A673 (cell line): ENCODE data around the gene ST7. TPM values are rescaled to one million over a fixed set of nuclear protein-coding genes. Genes with fewer than 3 reads are reported as not detected.

Experiments
- BruUV-seq: library from RNA; stranded (reverse); fragments of 400-500 nt; replicated peaks from 2 replicates; lab custom pipeline; 2021; lab: Mats Ljungman, UMichigan
- CTCF ChIA-PET: fragments of 300-600 bp; sonication (Branson Sonifier 250); formaldehyde crosslinking; loops from one replicate; lab custom pipeline; 2022; ENCODE audit warnings: antibody characterized with exemption; lab: Charles Lee
- POLR2A ChIA-PET: fragments of 300-600 bp; sonication (Branson Sonifier 250); formaldehyde crosslinking; loops from one replicate; lab custom pipeline; 2022; ENCODE audit warnings: antibody characterized with exemption; ENCODE audit not compliant: low non-redundant PET; lab: Charles Lee
- DNase-seq: peaks from one replicate; pipeline ENCODE4 v3.0.0-alpha.2; 2015; ENCODE audit warnings: low spot score
- H3K27ac ChIP-seq: fragments of 200-600 bp; sonication (generic); 2 replicates; pipeline ENCODE4 v1.5.1; 2016; ENCODE audit warnings: mixed run types, low read depth, mild to moderate bottlenecking, mixed read lengths, antibody characterized with exemption, low read length; ENCODE audit not compliant: poor library complexity, severe bottlenecking
- H3K27me3 ChIP-seq: fragments of 200-600 bp; sonication (generic); replicated peaks from 2 replicates; pipeline ENCODE4 v1.6.1; 2017; ENCODE audit warnings: mixed run types, low read depth, mild to moderate bottlenecking, mixed read lengths, antibody characterized with exemption, low read length; ENCODE audit not compliant: insufficient read depth, poor library complexity
- H3K36me3 ChIP-seq: fragments of 200-600 bp; sonication (generic); 2 replicates; pipeline ENCODE4 v1.6.1; 2016; ENCODE audit warnings: mixed run types, mild to moderate bottlenecking, mixed read lengths, antibody characterized with exemption, low read length; ENCODE audit not compliant: insufficient read depth, poor library complexity, severe bottlenecking
- H3K4me1 ChIP-seq: fragments of 200-600 bp; sonication (generic); 2 replicates; pipeline ENCODE4 v1.6.1; 2017; ENCODE audit warnings: mixed run types, mild to moderate bottlenecking, mixed read lengths, antibody characterized with exemption, low read length; ENCODE audit not compliant: insufficient read depth, poor library complexity, severe bottlenecking
- H3K4me3 ChIP-seq: fragments of 200-600 bp; sonication (generic); 2 replicates; pipeline ENCODE4 v1.5.1; 2016; ENCODE audit warnings: low read depth, mixed run types, mild to moderate bottlenecking, mixed read lengths, low read length; ENCODE audit not compliant: poor library complexity, severe bottlenecking
- H3K9me3 ChIP-seq: fragments of 200-600 bp; sonication (generic); 2 replicates; pipeline ENCODE4 v1.6.1; 2016; ENCODE audit warnings: mixed run types, low read depth, mild to moderate bottlenecking, mixed read lengths, antibody characterized with exemption, low read length; ENCODE audit not compliant: poor library complexity, severe bottlenecking
- CTCF ChIP-seq: fragments of 300-800, 200-600 bp; sonication (generic); conservative IDR thresholded peaks from 2 replicates; pipeline ENCODE4 v1.5.1; 2017; ENCODE audit warnings: low read depth, mild to moderate bottlenecking, antibody characterized with exemption, low read length, moderate library complexity, mixed read lengths
- EZH2 ChIP-seq: fragments of 200-600 bp; sonication (generic); IDR thresholded peaks from 2 replicates; pipeline ENCODE4 v1.6.1; 2017; ENCODE audit warnings: borderline replicate concordance, low read depth, mild to moderate bottlenecking, mixed read lengths, antibody characterized with exemption, low read length; ENCODE audit not compliant: poor library complexity, severe bottlenecking
- intact Hi-C: fragments of 100-400 bp; cut with micrococcal nuclease; formaldehyde crosslinking; loops from one replicate; pipeline ENCODE4 v1.10.0; 2022; ENCODE audit not compliant: unreplicated experiment
- total RNA-seq: library from RNA; stranded (reverse); gene quantifications from 2 replicates; pipeline ENCODE4 v1.2.3, GENCODE V29; 2021

ST7 gene
- total RNA-seq, 1 experiment from 2014 or later, result 24.3 TPM

DNA sequence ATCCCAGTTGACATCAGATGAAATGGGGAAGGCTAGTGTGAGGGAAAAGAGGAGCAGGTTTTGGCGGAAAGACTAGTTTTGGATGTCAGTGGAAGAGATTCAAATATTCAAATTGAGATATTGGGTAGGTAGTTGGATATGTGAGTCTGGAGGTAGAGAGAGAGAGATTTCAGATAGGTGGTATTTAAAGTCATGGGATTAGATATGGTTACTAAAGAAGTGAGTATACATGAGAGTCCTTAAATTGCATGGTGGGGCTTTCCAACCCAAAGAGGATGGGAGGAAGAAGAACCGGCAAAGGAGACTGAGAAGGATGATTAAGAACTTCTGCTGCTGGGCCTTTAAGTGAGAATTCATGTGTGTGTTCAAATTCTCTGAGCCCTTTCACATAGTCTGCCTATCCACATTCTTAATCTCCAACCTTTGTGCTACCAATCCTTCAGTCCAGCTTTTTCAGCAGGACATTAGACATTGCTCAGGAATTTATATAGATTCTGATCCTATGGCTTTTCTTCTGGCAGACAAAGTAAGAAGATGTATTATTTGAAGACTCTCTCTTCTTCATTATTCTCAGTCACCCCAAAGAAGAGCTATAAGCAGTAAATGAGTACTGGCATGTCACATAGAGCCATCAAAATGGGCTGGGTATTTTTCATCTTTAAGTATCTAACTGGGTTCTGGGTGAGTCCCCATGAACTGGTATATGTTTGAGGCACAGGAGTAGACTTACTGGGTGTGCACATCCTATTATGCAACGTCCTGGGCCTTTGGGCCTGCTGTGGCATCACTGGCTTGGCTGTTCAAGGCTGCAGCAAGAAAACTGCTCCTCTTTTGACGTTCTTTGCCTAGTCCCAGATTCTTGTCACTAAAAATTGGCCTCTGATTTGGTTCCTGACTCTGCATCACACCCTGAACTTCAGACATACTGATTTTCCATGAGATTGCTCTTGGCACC lies 33.6 kb downstream of the ST7 start:
- Histone ChIP-seq H3K4me3 (no peak overlapping the region), H3K9me3 (no peaks in the 10 kb centered on the region), H3K27ac (no peak overlapping the region), H3K27me3 (no peaks in the 10 kb centered on the region), H3K36me3 (no peaks in the 10 kb centered on the region), H3K4me1 (no peaks in the 10 kb centered on the region)
- intact Hi-C loops, result no loop called here
- ChIA-PET CTCF (no interaction called here), POLR2A (no interaction called here)
- no peak for DNase-seq
- no peak for TF ChIP-seq EZH2
- TF ChIP-seq CTCF, result no peak
- BruUV-seq, result no TSS peak

DNA sequence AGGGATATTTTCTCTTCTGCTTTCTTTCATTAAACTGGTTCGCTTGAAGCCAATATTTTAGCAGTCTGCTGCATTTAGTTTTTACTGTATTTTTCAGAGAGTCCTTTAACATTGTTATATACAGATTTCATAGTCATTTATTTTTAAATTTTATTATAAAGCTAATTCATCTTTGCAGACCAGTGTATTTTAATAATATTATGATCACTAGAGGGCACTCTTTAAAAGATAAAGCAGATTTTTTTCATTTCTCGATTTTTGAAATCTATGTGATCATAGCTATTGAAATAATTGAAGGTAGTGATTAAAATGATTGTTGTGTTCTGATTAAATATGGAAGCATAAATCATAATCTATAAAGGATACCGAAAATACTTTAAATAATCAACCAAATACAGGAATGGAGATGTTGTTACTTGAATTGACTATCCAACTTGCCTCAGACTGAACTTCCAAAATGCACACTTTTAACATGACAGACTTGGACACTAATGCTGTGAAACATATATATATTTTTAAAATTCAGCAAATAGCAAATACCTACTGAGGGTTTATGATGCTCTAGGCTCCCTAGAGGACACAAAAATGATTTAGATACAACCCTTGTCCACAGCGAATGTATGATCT lies 35.2 kb downstream of the ST7 start:
- POLR2A ChIA-PET, result no interaction called here

DNA sequence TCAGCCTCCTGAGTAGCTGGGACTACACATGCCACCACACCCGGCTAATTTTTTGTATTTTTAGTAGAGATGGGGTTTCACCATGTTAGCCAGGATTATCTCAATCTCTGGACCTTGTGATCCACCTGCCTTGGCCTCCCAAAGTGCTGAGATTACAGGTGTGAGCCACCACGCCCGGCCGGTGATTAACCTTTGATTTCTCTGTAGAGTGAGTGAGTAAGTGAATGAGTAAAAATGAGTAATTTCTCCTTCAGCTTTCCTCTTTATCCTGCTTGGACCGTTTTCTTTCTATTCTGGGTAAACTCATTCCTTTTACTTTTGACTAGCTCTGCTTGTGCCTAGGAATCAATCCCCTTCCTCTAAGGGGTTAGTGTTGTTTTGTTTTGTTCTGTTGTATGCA lies 36.8 kb downstream of the ST7 start:
- DNase-seq, result no peak
- BruUV-seq, result no TSS peak
- ChIA-PET POLR2A (no interaction called here), CTCF (interaction anchor here (1.2 kb wide), 1 partner anchor 138 kb away, joined by 3 read pairs; no protein-coding TSS in a partner anchor)
- Histone ChIP-seq H3K27ac (no peak overlapping the region), H3K4me1 (no peaks in the 10 kb centered on the region), H3K36me3 (no peaks in the 10 kb centered on the region), H3K4me3 (no peak overlapping the region), H3K27me3 (no peaks in the 10 kb centered on the region), H3K9me3 (no peaks in the 10 kb centered on the region)
- intact Hi-C loops, result no loop called here
- TF ChIP-seq CTCF (no peak), EZH2 (no peak)

More for the DNA sequence above, 35.2 kb downstream of the ST7 start:
- no peak overlapping the region for H3K4me3 ChIP-seq
- no TSS peak for BruUV-seq
- H3K4me1 ChIP-seq, result no peaks in the 10 kb centered on the region
- H3K36me3 ChIP-seq, result no peaks in the 10 kb centered on the region
- H3K27me3 ChIP-seq, result no peaks in the 10 kb centered on the region
- DNase-seq, result peak; percentile 22
- TF ChIP-seq EZH2 (no peak), CTCF (peak; percentile 68)
- no peaks in the 10 kb centered on the region for H3K9me3 ChIP-seq
- intact Hi-C loops, result no loop called here
- CTCF ChIA-PET, result interaction anchor here (0.7 to 1.1 kb wide), 2 partner anchors 15 to 35 kb away, joined by 3 to 7 read pairs; partner anchors contain the start of gene ST7
- H3K27ac ChIP-seq, result no peak overlapping the region
